ENCODE data around the gene SOWAHD.
A peak's percentile ranks its signal among the peaks of the same experiment; 100 is the strongest.
"Not testable (repeated sequence)": the region's sequence is repeated elsewhere in the genome, so short reads cannot be mapped to it uniquely, and the experiment has no call there.

SOWAHD gene

GRCh38 chrX:119738742-119739141 is 19.6 kb upstream of the SOWAHD start:
- Histone ChIP-seq H3K9me3 (ENCODE audit: control insufficient read depth, low read length) (no peaks in the 10 kb centered on the region), H3K27me3 (ENCODE audit: control insufficient read depth, insufficient read depth, low read length) (no peaks in the 10 kb centered on the region), H3K4me1 (ENCODE audit: control insufficient read depth, insufficient read depth, low read length) (no peaks in the 10 kb centered on the region), H3K36me3 (ENCODE audit: control insufficient read depth, insufficient read depth, low read length) (no peaks in the 10 kb centered on the region), H3K4me3 (ENCODE audit: low read length) (no peak overlapping the region), H3K9ac (ENCODE audit: low read length) (no peak overlapping the region)

- Histone ChIP-seq H3K9me3 (ENCODE audit: control insufficient read depth, low read length) (no peaks in the 10 kb centered on the region), H3K9ac (ENCODE audit: low read length) (no peak overlapping the region), H3K27me3 (ENCODE audit: control insufficient read depth, insufficient read depth, low read length) (no peaks in the 10 kb centered on the region), H3K36me3 (ENCODE audit: control insufficient read depth, insufficient read depth, low read length) (no peaks in the 10 kb centered on the region), H3K4me3 (ENCODE audit: low read length) (no peak overlapping the region), H3K4me1 (ENCODE audit: control insufficient read depth, insufficient read depth, low read length) (no peaks in the 10 kb centered on the region)
Observed at GRCh38 chrX:119745283-119745848, 13.0 kb upstream of the SOWAHD start.

GRCh38 chrX:119750131-119750530 is 8.3 kb upstream of the SOWAHD start:
- not testable (repeated sequence) for H3K4me1 ChIP-seq (ENCODE audit: control insufficient read depth, insufficient read depth, low read length); H3K9ac ChIP-seq (ENCODE audit: low read length); H3K27me3 ChIP-seq (ENCODE audit: control insufficient read depth, insufficient read depth, low read length); H3K9me3 ChIP-seq (ENCODE audit: control insufficient read depth, low read length); H3K36me3 ChIP-seq (ENCODE audit: control insufficient read depth, insufficient read depth, low read length); H3K4me3 ChIP-seq (ENCODE audit: low read length)

- H3K36me3 ChIP-seq (ENCODE audit: control insufficient read depth, insufficient read depth, low read length); H3K4me3 ChIP-seq (ENCODE audit: low read length); H3K4me1 ChIP-seq (ENCODE audit: control insufficient read depth, insufficient read depth, low read length); H3K27me3 ChIP-seq (ENCODE audit: control insufficient read depth, insufficient read depth, low read length); H3K9me3 ChIP-seq (ENCODE audit: control insufficient read depth, low read length); H3K9ac ChIP-seq (ENCODE audit: low read length): not testable (repeated sequence)
Observed at GRCh38 chrX:119750751-119751150, 7.6 kb upstream of the SOWAHD start.

- Histone ChIP-seq H3K9me3 (ENCODE audit: control insufficient read depth, low read length) (no peaks in the 10 kb centered on the region), H3K36me3 (ENCODE audit: control insufficient read depth, insufficient read depth, low read length) (no peaks in the 10 kb centered on the region)
Observed at GRCh38 chrX:119753001-119753400, 5.4 kb upstream of the SOWAHD start.

GRCh38 chrX:119753639-119754257 is 4.6 kb upstream of the SOWAHD start:
- Histone ChIP-seq H3K9me3 (ENCODE audit: control insufficient read depth, low read length) (no peaks in the 10 kb centered on the region), H3K4me3 (ENCODE audit: low read length) (no peak overlapping the region), H3K36me3 (ENCODE audit: control insufficient read depth, insufficient read depth, low read length) (no peaks in the 10 kb centered on the region), H3K4me1 (ENCODE audit: control insufficient read depth, insufficient read depth, low read length) (peaks cover 23% of the 10 kb centered on the region), H3K27me3 (ENCODE audit: control insufficient read depth, insufficient read depth, low read length) (no peaks in the 10 kb centered on the region), H3K9ac (ENCODE audit: low read length) (no peak overlapping the region)

More at GRCh38 chrX:119753001-119753400, 5.4 kb upstream of the SOWAHD start:
- H3K27me3 ChIP-seq (ENCODE audit: control insufficient read depth, insufficient read depth, low read length), result no peaks in the 10 kb centered on the region
- no peak overlapping the region for H3K9ac ChIP-seq (ENCODE audit: low read length)
- no peak overlapping the region for H3K4me3 ChIP-seq (ENCODE audit: low read length)
- peaks cover 23% of the 10 kb centered on the region for H3K4me1 ChIP-seq (ENCODE audit: control insufficient read depth, insufficient read depth, low read length)

GRCh38 chrX:119755981-119756533 is 2.3 kb upstream of the SOWAHD start:
- Histone ChIP-seq H3K9ac (ENCODE audit: low read length) (peak overlapping the region; percentile 3), H3K36me3 (ENCODE audit: control insufficient read depth, insufficient read depth, low read length) (no peaks in the 10 kb centered on the region), H3K27me3 (ENCODE audit: control insufficient read depth, insufficient read depth, low read length) (no peaks in the 10 kb centered on the region), H3K9me3 (ENCODE audit: control insufficient read depth, low read length) (no peaks in the 10 kb centered on the region), H3K4me3 (ENCODE audit: low read length) (no peak overlapping the region), H3K4me1 (ENCODE audit: control insufficient read depth, insufficient read depth, low read length) (peaks cover 23% of the 10 kb centered on the region)

- Histone ChIP-seq H3K4me1 (ENCODE audit: control insufficient read depth, insufficient read depth, low read length) (peaks cover 23% of the 10 kb centered on the region), H3K4me3 (ENCODE audit: low read length) (no peak overlapping the region), H3K9me3 (ENCODE audit: control insufficient read depth, low read length) (no peaks in the 10 kb centered on the region), H3K9ac (ENCODE audit: low read length) (no peak overlapping the region), H3K36me3 (ENCODE audit: control insufficient read depth, insufficient read depth, low read length) (no peaks in the 10 kb centered on the region), H3K27me3 (ENCODE audit: control insufficient read depth, insufficient read depth, low read length) (no peaks in the 10 kb centered on the region)
Observed at GRCh38 chrX:119756926-119757635, 1.3 kb upstream of the SOWAHD start.

GRCh38 chrX:119757646-119757978 is 776 bp upstream of the SOWAHD start:
- peak overlapping the region; percentile 36 for H3K4me3 ChIP-seq (ENCODE audit: low read length)
- H3K27me3 ChIP-seq (ENCODE audit: control insufficient read depth, insufficient read depth, low read length), result no peaks in the 10 kb centered on the region
- H3K36me3 ChIP-seq (ENCODE audit: control insufficient read depth, insufficient read depth, low read length), result no peaks in the 10 kb centered on the region
- no peak overlapping the region for H3K9ac ChIP-seq (ENCODE audit: low read length)
- no peaks in the 10 kb centered on the region for H3K9me3 ChIP-seq (ENCODE audit: control insufficient read depth, low read length)
- peaks cover 23% of the 10 kb centered on the region for H3K4me1 ChIP-seq (ENCODE audit: control insufficient read depth, insufficient read depth, low read length)

GRCh38 chrX:119758731-119759247 is 401 bp downstream of the SOWAHD start:
- no peaks in the 10 kb centered on the region for H3K27me3 ChIP-seq (ENCODE audit: control insufficient read depth, insufficient read depth, low read length)

GRCh38 chrX:119759248-119759766 is 919 bp downstream of the SOWAHD start:
- H3K4me1 ChIP-seq (ENCODE audit: control insufficient read depth, insufficient read depth, low read length), result peaks cover 23% of the 10 kb centered on the region
- H3K4me3 ChIP-seq (ENCODE audit: low read length), result no peak overlapping the region
- no peaks in the 10 kb centered on the region for H3K36me3 ChIP-seq (ENCODE audit: control insufficient read depth, insufficient read depth, low read length)
- H3K27me3 ChIP-seq (ENCODE audit: control insufficient read depth, insufficient read depth, low read length), result no peaks in the 10 kb centered on the region
- no peaks in the 10 kb centered on the region for H3K9me3 ChIP-seq (ENCODE audit: control insufficient read depth, low read length)
- no peak overlapping the region for H3K9ac ChIP-seq (ENCODE audit: low read length)

More at GRCh38 chrX:119758731-119759247, 401 bp downstream of the SOWAHD start:
- Histone ChIP-seq H3K9ac (ENCODE audit: low read length) (peak overlapping the region; percentile 34), H3K4me1 (ENCODE audit: control insufficient read depth, insufficient read depth, low read length) (peaks cover 23% of the 10 kb centered on the region), H3K4me3 (ENCODE audit: low read length) (no peak overlapping the region), H3K36me3 (ENCODE audit: control insufficient read depth, insufficient read depth, low read length) (no peaks in the 10 kb centered on the region), H3K9me3 (ENCODE audit: control insufficient read depth, low read length) (no peaks in the 10 kb centered on the region)
